Uterus (tissue), 4 donors: ENCODE data around the gene RMND1. TPM values are rescaled to one million over a fixed set of nuclear protein-coding genes. Genes with fewer than 3 reads are reported as not detected.
"Not testable (repeated sequence)": the region's sequence is repeated elsewhere in the genome, so short reads cannot be mapped to it uniquely, and the experiment has no call there.

Experiments used
- DNase-seq, 2 donors: peaks; one replicate each; pipeline ENCODE4 v3.0.0-alpha.2; 2019 to 2020
- H3K27ac ChIP-seq, 2 donors: fragments of 200-600 bp; sonication (generic); 1 replicate in 1 of 2; 2 replicates in 1 of 2; pipeline ENCODE4 v1.5.1; 2016 to 2018
- H3K27me3 ChIP-seq, 2 donors: fragments of 200-600 bp; sonication (generic); one replicate each; pipeline ENCODE4 v1.5.1; 2018 to 2019; ENCODE audit warnings: control low read depth in 1 of 2
- H3K36me3 ChIP-seq, 2 donors: fragments of 200-600 bp; sonication (generic); one replicate each; pipeline ENCODE4 v1.5.1; 2019; ENCODE audit warnings: control low read depth in 1 of 2
- H3K4me1 ChIP-seq, 2 donors: fragments of 200-600 bp; sonication (generic); one replicate each; pipeline ENCODE4 v1.5.1; 2018 to 2019; ENCODE audit warnings: control low read depth in 1 of 2
- H3K4me3 ChIP-seq, 2 donors: fragments of 200-600 bp; sonication (generic); 1 replicate in 1 of 2; 2 replicates in 1 of 2; pipeline ENCODE4 v1.5.1; 2018 to 2019; ENCODE audit warnings: mild to moderate bottlenecking in 1 of 2
- H3K9me3 ChIP-seq, 2 donors: fragments of 200-600 bp; sonication (generic); one replicate each; pipeline ENCODE4 v1.5.1; 2019; ENCODE audit warnings: control low read depth in 1 of 2
- POLR2A ChIP-seq, 2 donors: fragments of 450-650 bp; IDR thresholded peaks; one replicate each; pipeline ENCODE4 v1.6.1; 2016; ENCODE audit warnings: antibody characterized with exemption in 2 of 2, mild to moderate bottlenecking in 1 of 2, moderate library complexity in 1 of 2
- intact Hi-C: fragments of 100-400 bp; cut with DNase I; formaldehyde crosslinking; loops from one replicate; pipeline ENCODE4 v1.15.1; 2023; ENCODE audit warnings: low total_unique reads
- small RNA-seq: library from RNA; depleted of rRNA; stranded (forward); fragments of <200 nt; gene quantifications from one replicate; pipeline ENCODE3, GENCODE V24; 2016
- total RNA-seq, 4 donors: library from RNA; depleted of rRNA in 3 of 4; stranded (reverse); fragments of >200 nt in 3 of 4; gene quantifications; one replicate each; pipeline versions ENCODE4 v1.1.0 to v1.2.4, GENCODE V29; 2014 to 2023
- TF ChIP-seq, protein P1 (sequence below), 4 experiments: fragments of 200-600 bp in 2 of 4; fragments of 450-650 bp in 2 of 4; sonication (generic) in 2 of 4; IDR thresholded peaks; one replicate each; pipeline ENCODE4 v1.5.1; 2016 to 2019; ENCODE audit warnings: antibody characterized with exemption in 4 of 4, mild to moderate bottlenecking in 2 of 4, moderate library complexity in 1 of 4
- donor health status: DM: yes; HTN: yes; CAD: no.

The RMND1 gene
- total RNA-seq, 4 donors from 2014 or later, result 4.1 to 48.8 (median 21.1) TPM

DNA sequence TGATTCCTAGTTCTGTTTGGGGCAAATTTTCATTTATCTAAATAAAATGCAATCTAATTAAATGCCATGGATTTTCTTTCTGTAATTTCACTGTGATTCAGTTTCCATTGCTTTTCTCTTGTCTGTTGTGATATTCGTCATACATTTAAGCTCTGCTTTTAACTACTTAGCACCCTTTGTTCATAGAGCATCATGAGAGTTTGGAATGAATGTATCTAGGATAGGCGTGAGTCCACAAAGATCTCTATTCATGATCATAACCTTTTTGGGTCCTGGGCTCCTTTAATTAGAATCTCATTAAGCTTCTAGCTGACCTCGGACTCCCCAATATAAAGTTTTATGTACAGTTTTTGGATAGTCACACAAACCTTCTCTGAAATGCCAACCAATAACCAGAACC is 93.5 kb downstream of the RMND1 start:
- no peaks in the 10 kb centered on the region for H3K27me3 ChIP-seq
- no peak overlapping the region for H3K27ac ChIP-seq
- no peaks in the 10 kb centered on the region for H3K9me3 ChIP-seq
- intact Hi-C loops, result no loop called here
- H3K4me3 ChIP-seq, result no peak overlapping the region
- no peaks in the 10 kb centered on the region for H3K36me3 ChIP-seq
- TF ChIP-seq, protein P1, sequence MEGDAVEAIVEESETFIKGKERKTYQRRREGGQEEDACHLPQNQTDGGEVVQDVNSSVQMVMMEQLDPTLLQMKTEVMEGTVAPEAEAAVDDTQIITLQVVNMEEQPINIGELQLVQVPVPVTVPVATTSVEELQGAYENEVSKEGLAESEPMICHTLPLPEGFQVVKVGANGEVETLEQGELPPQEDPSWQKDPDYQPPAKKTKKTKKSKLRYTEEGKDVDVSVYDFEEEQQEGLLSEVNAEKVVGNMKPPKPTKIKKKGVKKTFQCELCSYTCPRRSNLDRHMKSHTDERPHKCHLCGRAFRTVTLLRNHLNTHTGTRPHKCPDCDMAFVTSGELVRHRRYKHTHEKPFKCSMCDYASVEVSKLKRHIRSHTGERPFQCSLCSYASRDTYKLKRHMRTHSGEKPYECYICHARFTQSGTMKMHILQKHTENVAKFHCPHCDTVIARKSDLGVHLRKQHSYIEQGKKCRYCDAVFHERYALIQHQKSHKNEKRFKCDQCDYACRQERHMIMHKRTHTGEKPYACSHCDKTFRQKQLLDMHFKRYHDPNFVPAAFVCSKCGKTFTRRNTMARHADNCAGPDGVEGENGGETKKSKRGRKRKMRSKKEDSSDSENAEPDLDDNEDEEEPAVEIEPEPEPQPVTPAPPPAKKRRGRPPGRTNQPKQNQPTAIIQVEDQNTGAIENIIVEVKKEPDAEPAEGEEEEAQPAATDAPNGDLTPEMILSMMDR (IDR thresholded peaks at IDR 0.05), result no peak
- TF ChIP-seq POLR2A (IDR thresholded peaks at IDR 0.05), result no peak
- no peaks in the 10 kb centered on the region for H3K4me1 ChIP-seq
- DNase-seq, result no peak

DNA sequence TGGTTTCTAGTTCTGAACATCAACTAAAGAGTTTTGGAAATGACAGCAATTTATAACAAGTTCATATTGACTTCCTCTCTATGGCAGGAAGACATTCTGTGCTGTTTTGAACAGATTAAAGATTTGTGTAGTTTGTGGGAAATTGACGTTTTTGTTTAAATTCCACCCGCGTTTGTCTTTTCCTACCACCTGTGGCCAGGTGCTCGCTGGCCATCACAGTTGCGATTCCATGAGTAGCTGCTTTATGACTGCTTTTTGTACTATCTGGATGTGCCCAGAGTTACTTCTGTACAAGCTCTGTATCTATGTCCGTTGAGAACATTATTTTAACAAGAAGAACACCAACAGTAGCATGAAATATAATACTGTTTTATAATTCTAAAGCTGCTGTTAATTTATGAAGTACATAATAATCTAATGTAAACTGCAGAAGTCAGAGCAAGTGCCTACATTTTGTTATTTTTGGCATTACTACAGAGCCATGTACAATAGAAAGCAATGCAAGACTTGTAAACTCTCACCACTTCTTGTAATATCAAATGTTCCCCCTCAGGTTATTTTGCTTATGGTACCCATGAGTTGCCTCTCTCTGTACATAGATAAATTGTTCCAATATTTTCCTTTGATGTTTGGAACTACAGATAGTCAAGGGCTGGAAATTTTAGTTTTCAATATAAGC is 94.0 kb downstream of the RMND1 start:
- Histone ChIP-seq H3K4me3 (no peak overlapping the region), H3K36me3 (no peaks in the 10 kb centered on the region), H3K9me3 (no peaks in the 10 kb centered on the region), H3K27me3 (no peaks in the 10 kb centered on the region), H3K27ac (no peak overlapping the region), H3K4me1 (no peaks in the 10 kb centered on the region)
- intact Hi-C loops, result no loop called here
- TF ChIP-seq, protein P1 (IDR thresholded peaks at IDR 0.05), result no peak
- TF ChIP-seq POLR2A (IDR thresholded peaks at IDR 0.05), result no peak
- DNase-seq, result no peak

DNA sequence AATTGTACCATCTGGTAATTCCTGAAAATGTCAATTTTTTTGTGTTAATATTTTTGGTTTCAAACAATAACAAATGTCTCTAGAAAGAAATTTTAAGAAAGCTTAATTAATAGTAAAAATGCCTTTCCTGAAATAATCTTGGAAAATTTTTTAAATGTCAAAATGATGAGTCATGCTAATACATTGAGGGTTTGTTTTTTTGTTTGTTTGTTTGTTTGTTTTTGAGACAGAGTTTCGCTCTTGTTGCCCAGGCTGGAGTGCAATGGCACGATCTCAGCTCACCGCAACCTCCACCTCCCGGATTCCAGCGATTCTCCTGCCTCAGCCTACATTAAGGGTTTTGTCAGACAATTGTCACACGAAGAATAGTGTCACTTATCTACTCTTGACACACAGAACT is 94.9 kb downstream of the RMND1 start:
- intact Hi-C loops, H3K27ac ChIP-seq: not testable (repeated sequence)

More for the DNA sequence above, 94.9 kb downstream of the RMND1 start:
- H3K36me3 ChIP-seq, H3K27me3 ChIP-seq, H3K4me3 ChIP-seq, H3K4me1 ChIP-seq, H3K9me3 ChIP-seq, DNase-seq: not testable (repeated sequence)

Small RNAs within 50 kb of the gene (small RNA-seq; reads per million reads assigned to genes)
- not detected for gene RF00019

Other genes starting within 250 kb of the RMND1 start
- 100 to 1,000 TPM in 1 of 4 donors, 10 to 100 TPM in 3; 47.6 to 218 (median 70.2) TPM for gene AKAP12, start 212.2 kb downstream of the RMND1 start, total RNA-seq
- gene ZBTB2, start 60.6 kb downstream of the RMND1 start, total RNA-seq, result 10 to 100 TPM in 1 of 4 donors, 1 to 10 TPM in 3; 3.6 to 17.5 (median 6.8) TPM
- gene CCDC170, start 41.9 kb upstream of the RMND1 start, total RNA-seq, result 10 to 100 TPM in 1 of 4 donors, 1 to 10 TPM in 2, under 1 TPM in 1; 0.29 to 14.2 (median 4.1) TPM